Kidney (tissue), 14 donors: ENCODE data around the gene CPLX3. TPM values are rescaled to one million over a fixed set of nuclear protein-coding genes. Genes with fewer than 3 reads are reported as not detected.

Source experiments
- DNase-seq, 5 donors: peaks; one replicate each; pipeline ENCODE4 v3.0.0-alpha.2; 2013 to 2020
- FAIRE-seq: peaks from 2 replicates; lab custom pipeline; 2012; peaks lifted over from hg19 to GRCh38; lab: Jason Lieb, UNC
- H3K27ac ChIP-seq, 2 donors: one replicate each; pipeline ENCODE4 v1.7.0; 2013; ENCODE audit warnings: low read depth in 2 of 2, low read length in 2 of 2, inconsistent platforms in 1 of 2
- H3K27me3 ChIP-seq: one replicate; pipeline ENCODE4 v1.7.1; 2013; ENCODE audit warnings: low read length, inconsistent platforms; ENCODE audit not compliant: control insufficient read depth, insufficient read depth
- H3K36me3 ChIP-seq, 3 donors: one replicate each; pipeline versions ENCODE4 v1.7.0 to v1.7.1; 2013; ENCODE audit warnings: low read length in 3 of 3, control low read depth in 1 of 3, inconsistent platforms in 1 of 3; ENCODE audit not compliant: insufficient read depth in 3 of 3, control insufficient read depth in 2 of 3
- H3K4me1 ChIP-seq, 3 donors: one replicate each; pipeline versions ENCODE4 v1.7.0 to v1.7.1; 2013; ENCODE audit warnings: low read length in 3 of 3, inconsistent platforms in 1 of 3, low read depth in 1 of 3; ENCODE audit not compliant: control insufficient read depth in 2 of 3, insufficient read depth in 2 of 3
- H3K4me3 ChIP-seq, 3 donors: one replicate each; pipeline versions ENCODE4 v1.7.0 to v1.8.1; 2013; ENCODE audit warnings: low read length in 3 of 3, control low read depth in 1 of 3, inconsistent platforms in 1 of 3
- H3K9ac ChIP-seq, 3 donors: one replicate each; pipeline versions ENCODE4 v1.7.0 to v1.7.1; 2013; ENCODE audit warnings: low read length in 3 of 3, control low read depth in 1 of 3, inconsistent platforms in 1 of 3
- H3K9me3 ChIP-seq, 3 donors: one replicate each; pipeline versions ENCODE4 v1.7.0 to v1.7.1; 2013; ENCODE audit warnings: low read length in 3 of 3, control low read depth in 1 of 3, inconsistent platforms in 1 of 3; ENCODE audit not compliant: control insufficient read depth in 2 of 3, insufficient read depth in 1 of 3
- intact Hi-C: fragments of 100-400 bp; cut with DNase I; formaldehyde crosslinking; loops from one replicate; pipeline ENCODE4 v1.11.1; 2022
- polyA plus RNA-seq: library from polyadenylated mRNA; stranded (reverse); fragments of 350-450 nt; fragmentation: Illumina TruSeq; extraction: RNeasy Lipid Tissue Mini Kit (QIAGEN cat#74804); gene quantifications from one replicate; pipeline ENCODE4 v1.2.3, GENCODE V29; 2014; ENCODE audit warnings: low read depth, low replicate concordance; ENCODE audit not compliant: insufficient read depth
- total RNA-seq: library from RNA; stranded (reverse); fragmentation: NEBNext Ultra II Directional; extraction: Animal tissue kit (Norgen Biotek cat#: 25700); gene quantifications from one replicate; pipeline ENCODE4 v1.2.1, GENCODE V29; 2021
- TF ChIP-seq, protein P1 (sequence below): IDR thresholded peaks from 3 replicates; pipeline ENCODE4 v1.5.1; 2012; ENCODE audit warnings: mild to moderate bottlenecking, moderate library complexity, borderline replicate concordance; ENCODE audit not compliant: insufficient read depth; ENCODE audit errors: extremely low read depth
- donor health status: control.
- donor health status: control.
- donor health status: control.
- donor health status: control.
- donor health status: control.
- donor health status: DM: yes; HTN: yes; CAD: no.
- donor health status: Normal renal cell carcinoma (clear cell type).

The CPLX3 gene
- total and polyA plus RNA-seq, 2 donors from 2014 or later, result not detected

- peaks cover 0 to 6% (median 0%) of the 10 kb centered on the region in 3 donors for H3K4me1 ChIP-seq
- TF ChIP-seq, protein P1, sequence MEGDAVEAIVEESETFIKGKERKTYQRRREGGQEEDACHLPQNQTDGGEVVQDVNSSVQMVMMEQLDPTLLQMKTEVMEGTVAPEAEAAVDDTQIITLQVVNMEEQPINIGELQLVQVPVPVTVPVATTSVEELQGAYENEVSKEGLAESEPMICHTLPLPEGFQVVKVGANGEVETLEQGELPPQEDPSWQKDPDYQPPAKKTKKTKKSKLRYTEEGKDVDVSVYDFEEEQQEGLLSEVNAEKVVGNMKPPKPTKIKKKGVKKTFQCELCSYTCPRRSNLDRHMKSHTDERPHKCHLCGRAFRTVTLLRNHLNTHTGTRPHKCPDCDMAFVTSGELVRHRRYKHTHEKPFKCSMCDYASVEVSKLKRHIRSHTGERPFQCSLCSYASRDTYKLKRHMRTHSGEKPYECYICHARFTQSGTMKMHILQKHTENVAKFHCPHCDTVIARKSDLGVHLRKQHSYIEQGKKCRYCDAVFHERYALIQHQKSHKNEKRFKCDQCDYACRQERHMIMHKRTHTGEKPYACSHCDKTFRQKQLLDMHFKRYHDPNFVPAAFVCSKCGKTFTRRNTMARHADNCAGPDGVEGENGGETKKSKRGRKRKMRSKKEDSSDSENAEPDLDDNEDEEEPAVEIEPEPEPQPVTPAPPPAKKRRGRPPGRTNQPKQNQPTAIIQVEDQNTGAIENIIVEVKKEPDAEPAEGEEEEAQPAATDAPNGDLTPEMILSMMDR, result no peak
- H3K27me3 ChIP-seq, result no peaks in the 10 kb centered on the region
- FAIRE-seq, result no peak
- H3K36me3 ChIP-seq, result peaks cover 0 to 15% (median 3%) of the 10 kb centered on the region in 3 donors
- H3K4me3 ChIP-seq, result no peak overlapping the region
- intact Hi-C loops, result no loop called here
- no peak overlapping the region for H3K27ac ChIP-seq
- DNase-seq, result no peak
- no peak overlapping the region for H3K9ac ChIP-seq
- H3K9me3 ChIP-seq, result no peaks in the 10 kb centered on the region
Measured at GRCh38 chr15:74799255-74799855, 27.1 kb upstream of the CPLX3 start.

DNA sequence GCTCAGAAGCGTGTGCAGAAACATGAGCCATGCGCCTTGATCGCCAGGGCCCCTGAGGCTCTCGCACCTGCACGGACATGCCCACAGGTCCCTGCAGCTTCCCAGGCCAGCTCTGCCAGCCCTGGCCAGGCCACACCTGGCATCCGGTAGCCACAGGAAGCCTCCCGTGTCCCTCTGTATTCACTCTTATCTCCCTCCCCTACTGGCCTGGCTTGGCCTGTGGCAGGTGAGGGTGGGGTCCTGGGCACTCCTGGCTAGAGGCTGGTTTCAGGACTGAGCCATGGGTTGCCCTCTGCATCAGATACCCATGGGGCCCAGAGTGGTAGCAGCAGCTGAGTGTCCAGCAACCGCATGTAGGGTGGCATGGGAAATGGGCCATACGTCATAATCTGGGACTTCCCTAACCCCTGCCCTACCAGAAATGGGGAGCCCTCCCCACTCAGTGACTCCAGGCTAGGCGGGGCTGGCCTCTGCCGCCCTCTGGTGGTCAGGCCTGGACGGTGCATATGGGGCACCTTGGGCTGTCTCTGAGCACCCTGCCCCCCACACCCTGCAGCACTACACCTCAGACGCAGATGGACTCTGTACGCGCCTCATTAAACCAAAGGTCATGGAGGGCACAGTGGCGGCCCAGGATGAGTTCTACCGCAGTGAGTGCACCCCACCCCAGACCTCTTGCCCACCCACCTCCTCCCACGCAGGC lies 26.4 kb upstream of the CPLX3 start:
- intact Hi-C loops, result no loop called here
- no peaks in the 10 kb centered on the region for H3K9me3 ChIP-seq
- H3K4me3 ChIP-seq, result no peak overlapping the region
- peaks cover 0 to 6% (median 0%) of the 10 kb centered on the region in 3 donors for H3K4me1 ChIP-seq
- peaks cover 0 to 15% (median 3%) of the 10 kb centered on the region in 3 donors for H3K36me3 ChIP-seq
- no peak for FAIRE-seq
- no peaks in the 10 kb centered on the region for H3K27me3 ChIP-seq
- peak; percentile 65 to 84 (median 76) for DNase-seq
- TF ChIP-seq, protein P1, result peak; percentile 96
- H3K27ac ChIP-seq, result no peak overlapping the region
- no peak overlapping the region for H3K9ac ChIP-seq

DNA sequence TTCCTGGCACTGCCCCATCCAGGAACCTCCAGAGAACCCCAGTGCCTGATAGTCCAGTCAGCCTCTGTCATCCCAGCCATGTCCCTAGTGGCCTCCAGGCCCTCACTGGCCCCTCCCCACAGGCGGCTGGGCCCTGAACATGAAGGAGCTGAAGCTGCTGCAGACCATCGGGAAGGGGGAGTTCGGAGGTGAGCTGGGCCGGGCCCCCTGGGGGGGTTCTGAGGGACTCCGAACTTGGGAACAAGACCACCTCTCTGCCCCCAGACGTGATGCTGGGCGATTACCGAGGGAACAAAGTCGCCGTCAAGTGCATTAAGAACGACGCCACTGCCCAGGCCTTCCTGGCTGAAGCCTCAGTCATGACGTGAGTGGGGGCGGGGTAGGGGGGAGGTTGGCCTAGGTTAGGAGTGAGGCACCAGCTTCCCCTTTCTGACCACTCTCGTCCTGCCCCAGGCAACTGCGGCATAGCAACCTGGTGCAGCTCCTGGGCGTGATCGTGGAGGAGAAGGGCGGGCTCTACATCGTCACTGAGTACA lies 25.8 kb upstream of the CPLX3 start:
- TF ChIP-seq, protein P1, result no peak
- H3K9me3 ChIP-seq, result no peaks in the 10 kb centered on the region
- intact Hi-C loops, result no loop called here
- no peaks in the 10 kb centered on the region for H3K27me3 ChIP-seq
- no peak overlapping the region for H3K27ac ChIP-seq
- DNase-seq (peak in 1 of 5 donors; percentile 82), FAIRE-seq (no peak)
- H3K36me3 ChIP-seq, result peaks cover 0 to 15% (median 3%) of the 10 kb centered on the region in 3 donors
- H3K4me1 ChIP-seq, result peaks cover 0 to 6% (median 0%) of the 10 kb centered on the region in 3 donors
- H3K4me3 ChIP-seq, result no peak overlapping the region
- no peak overlapping the region for H3K9ac ChIP-seq
